GM12878 (cell line): ENCODE data around the gene PLXNC1. TPM values are rescaled to one million over a fixed set of nuclear protein-coding genes. Genes with fewer than 3 reads are reported as not detected.

Source experiments
- BCL3 ChIP-seq: IDR thresholded peaks from 2 replicates; pipeline ENCODE4 v1.6.1; 2011; ENCODE audit warnings: borderline replicate concordance, low read depth, mild to moderate bottlenecking, moderate library complexity, low read length; ENCODE audit not compliant: insufficient read depth, poor library complexity, severe bottlenecking
- E2F8 ChIP-seq: fragments of 450-650 bp; IDR thresholded peaks from 2 replicates; pipeline ENCODE4 v1.6.1; 2018; ENCODE audit warnings: mild to moderate bottlenecking, low read depth, moderate library complexity; ENCODE audit not compliant: partially characterized antibody
- HCFC1 ChIP-seq: fragments of 150-350 bp; IDR thresholded peaks from 2 replicates; pipeline ENCODE4 v1.6.1; 2014; ENCODE audit warnings: low read length
- IKZF2 ChIP-seq, 2 experiments: fragments of 450-650 bp; IDR thresholded peaks; 2 replicates each; pipeline ENCODE4 v1.6.1; 2017; ENCODE audit warnings: mild to moderate bottlenecking in 2 of 2, moderate library complexity in 2 of 2
- IRF3 ChIP-seq: fragments of 450-650 bp; IDR thresholded peaks from 2 replicates; pipeline ENCODE4 v1.6.1; 2014; ENCODE audit warnings: mild to moderate bottlenecking
- MEF2B ChIP-seq: fragments of 450-650 bp; IDR thresholded peaks from 2 replicates; pipeline ENCODE4 v1.6.1; 2018; ENCODE audit warnings: mild to moderate bottlenecking, moderate library complexity; ENCODE audit not compliant: partially characterized antibody, poor library complexity, severe bottlenecking
- POLR2AphosphoS5 ChIP-seq: IDR thresholded peaks from 2 replicates; pipeline ENCODE4 v1.6.1; 2011; ENCODE audit warnings: mild to moderate bottlenecking, low read length, inconsistent platforms
- SMAD1 ChIP-seq: fragments of 450-650 bp; IDR thresholded peaks from 2 replicates; pipeline ENCODE4 v1.6.1; 2018; ENCODE audit warnings: mild to moderate bottlenecking, low read depth; ENCODE audit not compliant: partially characterized antibody
- SREBF2 ChIP-seq: IDR thresholded peaks from 2 replicates; pipeline ENCODE4 v1.6.1; 2012; ENCODE audit warnings: mild to moderate bottlenecking, low read length
- ZBTB33 ChIP-seq: fragments of 450-650 bp; IDR thresholded peaks from 2 replicates; pipeline ENCODE4 v1.6.1; 2017; ENCODE audit warnings: mild to moderate bottlenecking
- ZBTB4 ChIP-seq: fragments of 450-650 bp; formaldehyde crosslinking; IDR thresholded peaks from 2 replicates; pipeline ENCODE4 v1.4.0; 2022; ENCODE audit warnings: mild to moderate bottlenecking, moderate library complexity
- ZNF592 ChIP-seq: fragments of 450-650 bp; IDR thresholded peaks from 2 replicates; pipeline ENCODE4 v1.6.1; 2017; ENCODE audit warnings: mild to moderate bottlenecking, moderate library complexity
- ZNF622 ChIP-seq: fragments of 450-650 bp; IDR thresholded peaks from 2 replicates; pipeline ENCODE4 v1.6.1; 2017; ENCODE audit warnings: mild to moderate bottlenecking, inconsistent platforms
- polyA plus RNA-seq, 11 experiments: library from polyadenylated mRNA; depleted of rRNA in 4 of 11; unstranded in 6 of 11; stranded (reverse) in 5 of 11; fragments of >200 nt; fragmentation: Nextera tagmentation in 4 of 11; fragmentation: Illumina TruSeq in 1 of 11; extraction: Ambion mirVana in 4 of 11; extraction: Trizol in 1 of 11; gene quantifications; 1 replicate in 1 of 11; 2 replicates in 10 of 11; pipeline versions ENCODE4 v1.2.1 to v1.2.3, GENCODE V29; 2011 to 2016; ENCODE audit warnings: inconsistent platforms in 2 of 11, missing spikeins in 2 of 11, low read depth in 1 of 11
- total RNA-seq, 4 experiments: library from RNA; depleted of rRNA in 3 of 4; stranded (reverse); fragments of >200 nt in 3 of 4; fragmentation: Illumina TruSeq in 1 of 4; extraction: Trizol in 1 of 4; gene quantifications; 2 replicates each; pipeline versions ENCODE4 v1.2.1 to v1.2.3, GENCODE V29; 2013 to 2021

Gene PLXNC1
- total and polyA plus RNA-seq, 10 of the 15 experiments (the other 5 are each of a cell fraction or from before 2014, with no cell fraction given) = 5.2 to 41.2 (median 24.6) TPM

GRCh38 chr12:94207849-94208621 is 59.7 kb downstream of the PLXNC1 start (continued):
- TF ChIP-seq BCL3 = peak; percentile 14
- TF ChIP-seq MEF2B = peak; percentile 96
- peak; percentile 77 to 82 for TF ChIP-seq IKZF2 (IDR thresholded peaks at IDR 0.05)
- TF ChIP-seq ZBTB4 (CRISPR knock-in tag) = no peak
- no peak for TF ChIP-seq ZNF592
- no peak for TF ChIP-seq IRF3
- no peak for TF ChIP-seq SREBF2
- no peak for TF ChIP-seq ZBTB33
- TF ChIP-seq SMAD1 = no peak
- peak; percentile 81; the same call in 1 of the 2 replicates for TF ChIP-seq POLR2AphosphoS5
- 0 out of 2 replicates have a peak, but pooled peaks have one; percentile 30 for TF ChIP-seq HCFC1
- no peak for TF ChIP-seq E2F8
- no peak for TF ChIP-seq ZNF622
